GM21619 (cell line): Measurements from ENCODE around the gene TMX3.
A peak's percentile ranks its signal among the peaks of the same experiment; 100 is the strongest.

Experiments used
- ATAC-seq: cut with Tn5 transposase; IDR thresholded peaks from one replicate; pipeline ENCODE4 v1.9.1; 2021; ENCODE audit not compliant: unreplicated experiment

The TMX3 gene, protein sequence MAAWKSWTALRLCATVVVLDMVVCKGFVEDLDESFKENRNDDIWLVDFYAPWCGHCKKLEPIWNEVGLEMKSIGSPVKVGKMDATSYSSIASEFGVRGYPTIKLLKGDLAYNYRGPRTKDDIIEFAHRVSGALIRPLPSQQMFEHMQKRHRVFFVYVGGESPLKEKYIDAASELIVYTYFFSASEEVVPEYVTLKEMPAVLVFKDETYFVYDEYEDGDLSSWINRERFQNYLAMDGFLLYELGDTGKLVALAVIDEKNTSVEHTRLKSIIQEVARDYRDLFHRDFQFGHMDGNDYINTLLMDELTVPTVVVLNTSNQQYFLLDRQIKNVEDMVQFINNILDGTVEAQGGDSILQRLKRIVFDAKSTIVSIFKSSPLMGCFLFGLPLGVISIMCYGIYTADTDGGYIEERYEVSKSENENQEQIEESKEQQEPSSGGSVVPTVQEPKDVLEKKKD

DNA sequence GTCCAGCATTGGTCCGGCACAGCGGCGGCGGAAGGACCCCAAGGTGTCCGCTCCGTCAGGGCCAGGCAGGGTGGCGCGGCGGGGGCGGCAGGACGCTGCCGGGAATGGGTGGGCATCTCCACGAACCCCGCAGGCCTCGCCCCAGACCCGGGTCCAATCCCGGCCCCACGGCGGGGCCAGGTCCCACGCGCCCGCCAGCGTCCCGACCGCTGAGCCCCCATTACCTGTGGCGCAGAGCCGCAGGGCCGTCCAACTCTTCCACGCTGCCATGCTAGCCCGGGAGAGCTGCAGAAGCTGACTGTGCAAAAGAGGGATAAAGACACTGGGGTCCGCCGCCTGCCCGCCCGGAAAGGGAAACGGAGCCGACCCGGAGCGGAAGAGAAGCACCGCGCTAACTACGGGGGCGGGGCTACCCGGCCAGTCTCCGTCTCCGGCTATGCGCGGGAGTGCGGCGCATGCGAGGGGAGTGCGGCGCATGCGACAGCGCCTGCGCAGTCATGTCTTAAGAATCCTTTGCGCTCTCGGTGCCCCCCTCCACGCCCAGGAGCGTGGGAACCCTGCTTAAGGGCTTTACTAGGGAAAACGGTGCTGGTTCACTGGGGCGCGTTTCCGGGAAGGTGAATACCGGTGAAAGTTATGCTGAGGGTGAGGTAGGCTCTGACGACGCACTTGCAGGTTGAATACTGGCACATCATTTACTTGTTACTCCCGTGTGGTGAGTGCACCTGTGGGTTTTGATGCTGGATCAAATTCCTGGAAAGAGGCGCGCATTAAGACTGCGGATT, at the start of gene TMX3:
TMX3 (minus strand) TSS at position 397 of the 785 bp plus-strand sequence; CDS start at position 270, 127 bp downstream.
- peak; percentile 93 for ATAC-seq

DNA sequence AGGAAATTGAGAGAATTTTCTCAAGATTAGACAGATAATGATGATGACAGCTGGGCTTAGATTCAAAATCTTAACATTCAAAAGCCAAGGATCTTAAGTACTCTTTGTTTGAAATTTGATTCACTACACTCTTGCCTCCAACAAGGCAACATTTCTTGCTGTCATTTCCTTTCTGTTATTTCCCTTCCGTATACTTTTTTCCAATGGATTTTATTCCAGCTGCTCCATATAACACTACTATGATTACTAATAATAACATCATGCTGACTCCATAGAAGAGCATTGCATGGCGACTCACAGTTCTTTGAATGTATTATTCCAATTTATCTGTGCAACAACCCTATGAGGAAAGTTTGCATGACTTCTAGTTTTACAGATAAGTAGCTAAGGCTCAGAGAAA, 49.1 kb upstream of the TMX3 start:
- no peak for ATAC-seq

DNA sequence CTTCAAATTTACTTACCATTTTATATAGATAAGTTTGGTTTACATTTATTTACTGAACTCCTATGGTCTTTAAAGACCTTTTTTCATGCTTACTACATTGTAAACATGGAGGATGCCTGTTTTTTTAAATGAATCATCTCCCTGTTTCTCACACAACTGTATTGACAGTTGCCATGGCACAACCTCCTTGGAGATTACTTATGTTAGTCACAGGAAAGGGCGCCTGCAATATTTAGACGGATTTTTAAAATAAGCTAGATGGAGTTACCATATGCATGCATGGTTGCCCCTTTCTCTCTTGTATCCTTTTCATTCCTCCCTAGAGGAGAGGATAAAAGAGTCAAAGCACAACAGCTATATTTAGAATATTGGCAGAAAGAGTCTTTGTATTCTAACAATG, 48.2 kb upstream of the TMX3 start:
- no peak for ATAC-seq

DNA sequence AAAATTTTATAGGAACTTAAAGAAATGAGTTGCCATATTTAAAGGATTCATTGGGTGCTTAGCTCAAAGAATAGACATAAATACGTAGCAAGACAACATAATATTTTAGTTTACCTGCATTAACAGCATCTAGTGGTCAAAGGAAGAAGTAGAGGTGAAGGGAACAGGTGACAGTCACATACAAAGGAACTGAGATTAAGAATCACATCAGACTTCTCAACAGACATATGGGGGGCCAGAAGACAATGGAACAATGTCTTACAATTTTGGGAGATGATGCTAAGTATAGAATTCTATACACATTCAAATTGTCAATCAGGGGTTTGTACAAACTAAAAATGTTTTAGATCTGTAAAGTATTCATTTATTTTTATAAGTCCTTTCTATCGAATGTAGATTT, 44.4 kb upstream of the TMX3 start:
- ATAC-seq: no peak

DNA sequence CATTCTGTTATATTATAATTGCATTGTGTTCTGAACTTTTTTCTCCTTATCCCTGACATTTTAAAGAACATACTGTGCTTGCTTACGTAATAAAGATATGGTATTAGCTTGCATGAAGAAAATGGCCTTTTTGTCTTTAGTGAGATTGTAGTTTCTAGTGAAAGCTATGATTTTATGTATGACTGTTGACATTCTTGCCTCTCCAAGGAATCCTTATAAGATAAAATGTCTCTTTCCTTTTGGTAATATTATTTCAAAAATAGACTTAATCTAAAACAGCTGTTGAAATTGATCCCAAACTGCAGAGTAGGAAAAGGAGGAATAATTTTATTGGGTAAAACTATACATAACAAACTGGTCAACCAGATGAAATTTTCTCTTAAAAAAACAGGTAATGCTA, 42.2 kb upstream of the TMX3 start:
- ATAC-seq: no peak

DNA sequence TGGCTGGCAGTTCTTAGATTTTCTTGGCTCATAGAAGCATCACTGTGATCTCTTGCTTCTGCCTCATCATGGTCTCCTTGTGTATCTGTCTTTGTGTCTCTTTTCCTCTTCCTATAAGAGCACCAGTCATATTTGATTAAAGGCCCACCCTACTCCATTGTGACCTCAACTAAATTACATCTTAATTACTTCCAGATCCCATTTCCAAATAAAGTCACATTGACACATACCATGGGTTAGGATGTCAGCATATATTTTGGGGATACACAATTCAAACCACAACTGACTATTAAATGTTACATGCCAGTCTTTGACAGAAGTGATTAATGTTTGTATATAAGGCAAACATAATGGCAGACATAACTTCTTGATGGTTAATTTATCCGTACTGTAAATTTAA, 27.3 kb upstream of the TMX3 start:
- no peak for ATAC-seq

DNA sequence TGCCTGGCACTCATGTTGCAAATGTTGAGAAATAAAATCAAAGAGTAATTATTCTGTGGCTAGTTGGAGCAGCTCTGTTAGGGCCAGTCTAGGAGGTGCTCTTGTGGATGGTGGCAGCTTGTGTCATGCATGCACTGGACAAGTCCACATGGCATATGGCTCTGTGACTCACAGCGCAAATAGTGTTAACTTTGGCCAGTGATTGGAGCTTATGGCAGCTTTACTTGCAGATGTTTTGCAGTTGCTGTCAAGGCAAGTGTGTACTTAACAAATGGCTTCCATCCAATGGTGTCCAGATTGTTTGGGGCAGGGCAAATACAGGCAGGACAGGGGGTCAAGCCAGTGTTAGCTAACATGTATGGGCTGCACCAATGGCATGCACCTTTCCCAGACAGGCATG, 26.1 kb upstream of the TMX3 start:
- ATAC-seq: no peak

DNA sequence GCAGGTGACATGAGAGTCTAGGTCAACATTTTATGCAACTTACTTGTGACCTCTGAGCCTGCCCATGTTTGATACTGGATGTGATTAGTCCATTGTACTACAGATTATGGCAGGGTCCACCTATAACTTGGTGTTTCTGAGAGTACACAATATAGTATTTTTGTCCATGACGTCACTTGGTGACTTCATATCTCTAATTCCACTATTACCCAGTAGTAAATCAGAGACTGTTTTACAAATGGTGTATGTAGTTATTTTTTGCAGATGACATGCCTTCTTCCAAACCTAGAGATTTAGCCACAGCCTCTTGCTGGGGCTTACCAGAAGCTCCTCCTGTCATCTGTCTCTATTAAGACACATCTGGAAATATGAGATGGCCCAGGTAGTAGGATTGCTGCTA, 24.6 kb upstream of the TMX3 start:
- no peak for ATAC-seq

DNA sequence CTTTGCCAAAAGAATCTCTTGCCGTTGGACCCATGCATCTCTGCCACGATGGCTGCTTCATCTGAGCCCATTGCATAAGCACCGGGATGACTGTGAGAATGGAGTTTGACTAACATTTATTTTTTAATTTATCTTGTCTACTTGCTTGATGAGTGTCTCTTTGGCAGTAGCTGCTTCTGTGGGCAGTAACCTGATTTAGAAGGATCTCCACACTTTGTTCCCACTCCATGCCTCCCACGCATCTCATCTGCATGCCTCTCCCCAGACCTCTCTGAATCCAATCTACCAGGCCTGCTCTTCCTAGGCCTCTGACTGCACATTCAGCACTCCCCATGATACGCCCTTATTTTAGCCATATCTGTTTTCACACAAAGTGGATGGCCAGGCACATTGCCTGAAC, 23.7 kb upstream of the TMX3 start:
- no peak for ATAC-seq

DNA sequence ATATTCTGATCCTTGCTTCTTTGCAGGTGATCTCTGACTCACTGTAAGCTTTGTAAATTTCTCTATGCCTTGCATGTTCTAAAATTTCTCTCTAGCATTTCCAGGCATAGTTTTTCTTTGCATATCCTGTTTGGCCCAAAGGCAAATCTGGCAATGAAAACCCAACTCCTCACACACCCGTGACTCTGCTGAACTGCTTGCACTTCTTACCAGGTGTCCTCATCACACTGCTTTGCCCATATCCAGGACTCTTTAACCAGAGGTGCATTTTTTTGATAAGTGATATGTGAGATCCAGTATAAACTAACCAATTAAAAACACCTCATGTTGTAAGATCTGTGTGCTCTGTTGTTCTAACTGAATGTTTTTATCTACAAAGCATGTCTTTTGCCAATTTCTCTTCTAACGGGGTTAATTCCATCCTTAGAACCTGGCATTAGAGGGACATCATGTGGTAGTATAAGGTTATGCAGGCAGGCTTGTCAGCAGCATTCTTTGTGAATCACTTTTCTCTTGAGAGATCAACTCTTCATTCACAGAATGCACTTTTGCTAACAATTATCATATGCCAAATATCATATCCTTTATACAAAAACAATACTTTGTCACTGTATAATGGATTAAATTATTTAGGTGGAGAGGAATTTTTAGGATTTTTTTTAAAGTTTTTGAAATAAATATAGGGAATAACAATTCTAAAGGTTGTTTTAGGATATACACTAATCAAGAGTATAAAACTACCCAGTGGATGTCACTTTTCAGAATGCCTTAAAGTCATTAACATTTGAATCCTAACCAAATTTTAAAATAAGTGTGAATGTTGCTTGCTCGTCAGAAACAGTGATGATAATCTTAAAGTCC, 20.8 kb upstream of the TMX3 start:
- ATAC-seq: peak; percentile 91

DNA sequence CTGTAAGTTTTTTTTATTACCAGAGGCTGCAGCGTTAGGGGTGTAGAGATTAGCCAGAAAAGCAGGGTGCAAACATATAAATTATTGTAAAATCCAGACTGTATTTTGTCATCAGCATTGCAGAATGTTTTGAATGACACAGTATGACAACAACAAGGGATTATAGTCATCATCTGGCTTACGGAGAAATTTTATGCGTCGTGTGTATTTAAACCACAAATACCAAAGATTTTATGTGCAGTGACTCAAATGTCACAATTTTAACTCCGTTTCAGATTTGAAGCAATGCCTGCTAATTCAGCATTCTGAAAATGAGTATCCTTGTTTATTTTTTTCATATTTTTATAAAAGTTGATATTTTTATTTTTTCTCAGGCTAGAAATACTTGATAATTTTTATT, 19.4 kb upstream of the TMX3 start:
- no peak for ATAC-seq

DNA sequence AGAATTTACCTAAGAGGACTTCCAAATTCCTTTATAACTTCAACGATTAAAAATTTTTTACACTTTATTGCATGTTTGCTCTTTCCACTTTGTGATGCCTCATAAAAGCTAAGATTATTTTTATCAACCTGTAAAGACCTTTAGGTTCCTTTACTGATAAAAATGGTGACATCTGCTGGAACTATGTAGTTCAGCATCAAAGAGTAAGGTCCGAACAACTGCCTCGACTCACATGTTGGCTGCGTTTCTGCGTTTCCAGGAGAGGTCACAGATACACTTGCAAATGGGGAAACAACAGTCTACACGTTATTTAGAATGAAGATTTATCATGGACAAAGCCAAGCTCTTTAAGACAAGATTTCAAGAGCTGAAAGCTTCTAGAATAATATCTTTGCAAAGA, 18.8 kb upstream of the TMX3 start:
- no peak for ATAC-seq

DNA sequence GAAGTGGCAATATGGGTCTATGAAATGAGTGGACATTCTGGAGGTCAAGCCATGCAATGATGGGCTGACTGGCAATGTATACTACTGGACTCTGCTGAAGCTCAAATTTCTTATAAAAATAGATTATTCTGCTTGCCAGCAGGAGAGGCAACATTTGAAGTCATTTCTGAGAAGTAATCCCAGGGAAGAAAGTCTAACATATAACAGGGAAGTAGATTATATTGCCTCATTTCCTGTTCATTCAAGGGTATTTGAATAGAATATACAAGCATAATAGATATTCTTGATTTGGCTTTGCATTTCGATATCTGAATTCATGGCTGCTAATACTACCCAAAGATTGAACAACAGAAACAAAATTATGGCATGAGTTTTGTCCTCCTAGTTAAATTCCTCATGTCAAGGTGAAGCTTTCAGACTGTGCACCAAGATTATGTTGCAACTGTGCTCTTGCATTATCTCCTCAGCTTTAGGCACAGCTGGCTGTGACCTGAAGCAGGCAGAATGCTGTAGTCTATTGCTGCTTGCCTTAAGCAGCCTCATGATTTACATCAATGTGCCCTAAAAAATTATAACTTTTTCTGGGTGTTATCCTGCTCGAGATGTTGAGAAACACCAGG, 13.3 kb upstream of the TMX3 start:
- ATAC-seq: no peak

DNA sequence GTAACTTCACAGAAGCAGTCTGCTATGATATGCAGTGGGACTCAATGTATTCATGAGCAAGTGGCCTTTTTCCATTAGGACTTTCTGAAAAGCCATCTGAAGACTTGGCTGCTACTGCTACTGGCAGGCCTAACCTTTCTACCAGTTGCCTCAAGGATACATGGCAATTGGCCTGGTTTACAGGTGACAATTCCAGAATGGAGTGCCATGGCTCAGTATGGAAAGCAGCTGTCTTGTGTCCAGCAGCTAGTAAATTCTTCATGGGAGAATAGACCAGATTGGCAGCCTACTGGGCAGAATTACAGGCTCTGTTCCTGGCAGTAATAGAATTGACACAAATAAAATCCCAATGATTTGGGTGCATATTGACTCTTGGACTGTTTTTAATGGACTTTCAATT, 12.6 kb upstream of the TMX3 start:
- no peak for ATAC-seq

DNA sequence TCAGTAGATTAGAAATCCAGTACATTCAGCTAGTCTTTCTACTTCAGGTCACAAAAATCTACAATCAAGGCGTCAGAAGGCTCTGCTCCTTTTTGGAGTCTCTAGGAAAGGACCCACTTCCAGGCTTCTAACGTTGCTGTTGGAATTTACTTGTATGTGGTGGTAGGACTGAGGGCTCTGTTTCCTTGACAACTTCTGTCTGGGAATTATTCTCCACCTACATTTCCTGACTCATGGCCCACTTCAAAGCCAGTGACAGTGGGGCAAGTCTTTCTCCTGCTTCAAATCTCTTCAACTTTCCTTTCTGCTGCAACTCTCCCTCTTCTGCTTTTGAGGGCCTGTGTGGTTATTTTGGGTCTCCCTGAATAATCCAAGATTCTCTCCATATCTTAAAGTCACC, 10.4 kb upstream of the TMX3 start:
- ATAC-seq: no peak

DNA sequence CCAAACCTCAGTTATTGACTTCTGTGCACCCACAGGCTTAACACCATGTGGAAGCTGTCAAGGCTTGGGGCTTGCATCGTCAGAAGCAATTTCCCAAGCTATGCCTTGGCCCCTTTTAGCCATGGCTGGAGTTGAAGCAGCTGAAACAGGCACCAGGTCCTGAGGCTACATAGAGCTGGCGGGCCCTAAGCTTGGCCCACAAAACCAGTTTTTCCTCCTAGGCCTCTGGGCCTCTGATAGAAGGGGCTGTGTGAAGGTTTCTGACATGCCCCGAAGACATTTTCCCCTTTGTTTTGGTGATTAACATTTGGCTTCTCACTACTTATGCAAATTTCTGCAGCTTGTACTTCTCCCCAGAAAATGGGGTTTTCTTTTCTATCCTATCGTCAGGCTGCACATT, 9.1 kb upstream of the TMX3 start:
- no peak for ATAC-seq

DNA sequence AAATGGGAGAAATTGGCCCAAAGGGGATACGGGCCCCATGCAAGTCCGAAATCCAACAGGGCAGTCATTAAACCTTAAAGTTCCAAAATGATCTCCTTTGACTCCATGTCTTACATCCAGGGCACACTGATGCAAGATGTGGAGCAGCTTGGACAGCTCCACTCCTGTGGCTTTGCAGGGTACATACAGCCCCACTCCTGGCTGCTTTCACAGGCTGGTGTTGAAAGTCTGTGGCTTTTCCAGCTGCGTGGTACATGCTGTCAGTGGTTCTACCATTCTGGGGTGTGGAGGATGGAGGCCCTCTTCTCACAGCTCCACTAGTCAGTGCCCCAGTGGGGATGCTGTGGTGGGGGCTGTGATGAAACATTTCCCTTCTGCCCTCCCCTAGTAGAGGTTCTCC, 8.6 kb upstream of the TMX3 start:
- no peak for ATAC-seq

DNA sequence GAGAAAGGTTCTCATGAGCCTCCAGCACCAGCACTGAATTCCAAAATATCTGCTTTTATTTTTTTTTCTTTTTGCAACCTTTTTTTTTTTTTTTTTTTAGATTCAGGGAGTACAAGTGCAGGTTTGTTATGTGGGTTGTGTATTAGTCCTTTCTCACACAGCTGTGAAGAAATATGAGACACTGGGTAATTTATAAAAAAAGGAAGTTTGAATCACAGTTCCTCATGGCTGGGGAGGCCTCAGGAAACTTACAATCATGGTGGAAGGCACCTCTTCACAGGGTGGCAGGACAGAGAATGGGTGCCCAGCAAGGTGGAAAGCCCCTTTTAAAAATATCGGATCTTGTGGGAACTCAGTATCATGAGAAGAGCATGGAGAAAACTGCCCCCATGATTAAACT, 7.9 kb upstream of the TMX3 start:
- no peak for ATAC-seq

DNA sequence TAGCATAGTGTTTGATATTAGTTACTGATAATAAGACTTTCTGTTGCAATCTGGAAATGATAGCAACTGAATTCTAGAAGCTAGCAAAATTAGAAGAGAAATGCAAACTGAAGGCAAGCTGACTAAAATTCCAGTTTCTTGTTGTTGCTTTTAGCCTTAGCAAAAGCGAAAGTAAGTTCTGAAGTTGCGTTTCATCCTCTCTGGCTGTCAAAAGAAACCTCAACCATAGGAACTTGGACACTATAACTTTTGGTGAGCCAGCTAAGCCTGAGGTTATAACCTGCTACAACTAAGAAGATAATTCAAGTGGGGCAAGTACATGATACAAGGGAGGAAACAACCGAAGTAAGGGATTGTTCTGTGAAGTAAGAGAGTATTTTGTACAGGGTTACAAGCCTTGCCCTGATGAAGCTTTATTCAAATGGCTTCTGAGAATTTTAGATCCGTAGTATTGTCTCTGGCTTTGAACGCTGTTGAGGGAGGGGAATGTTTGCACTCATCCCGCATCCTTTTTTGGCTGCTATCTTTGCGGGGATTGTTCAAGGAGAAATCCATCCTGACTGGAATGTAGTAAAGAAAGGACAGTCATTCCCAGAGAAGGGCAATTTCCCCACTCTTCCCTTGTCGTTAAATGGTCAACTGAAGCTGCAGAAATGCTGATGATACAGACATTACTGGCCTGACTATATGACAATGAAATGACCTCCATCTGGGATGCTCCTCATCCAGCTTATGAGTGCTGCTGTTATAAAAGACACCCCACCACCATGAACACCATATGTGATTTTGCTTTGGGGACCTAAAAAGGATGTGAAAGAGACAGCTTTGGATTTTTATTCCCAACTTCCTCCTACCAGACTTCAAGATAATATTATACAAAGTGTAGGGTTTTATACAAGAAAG, 7.0 kb upstream of the TMX3 start:
- peak; percentile 87 for ATAC-seq

DNA sequence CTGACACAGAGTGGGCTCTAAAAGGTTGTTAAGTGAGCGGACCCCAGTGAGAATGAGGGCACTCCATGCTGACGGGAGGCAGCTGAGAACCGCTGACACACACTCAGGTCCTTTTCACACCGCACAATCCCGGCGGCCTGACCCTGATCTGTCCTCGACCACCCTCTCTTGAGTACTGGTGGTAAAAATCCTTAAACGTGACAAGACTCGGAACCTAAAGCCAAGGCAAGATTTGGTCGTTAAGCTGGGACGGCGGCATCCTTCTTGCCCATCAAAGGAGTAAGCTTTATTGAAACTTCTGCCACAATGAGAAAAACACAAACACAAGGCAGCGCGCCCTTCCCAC, 569 bp downstream of the TMX3 start:
- ATAC-seq: peak; percentile 7
